ENCODE measurements around the gene CHRNA7. TPM values are rescaled to one million over a fixed set of nuclear protein-coding genes. Genes with fewer than 3 reads are reported as not detected.

Gene CHRNA7
- total RNA-seq, 4 donors from 2014 or later: 10.7 to 55.9 (median 38.2) TPM

DNA sequence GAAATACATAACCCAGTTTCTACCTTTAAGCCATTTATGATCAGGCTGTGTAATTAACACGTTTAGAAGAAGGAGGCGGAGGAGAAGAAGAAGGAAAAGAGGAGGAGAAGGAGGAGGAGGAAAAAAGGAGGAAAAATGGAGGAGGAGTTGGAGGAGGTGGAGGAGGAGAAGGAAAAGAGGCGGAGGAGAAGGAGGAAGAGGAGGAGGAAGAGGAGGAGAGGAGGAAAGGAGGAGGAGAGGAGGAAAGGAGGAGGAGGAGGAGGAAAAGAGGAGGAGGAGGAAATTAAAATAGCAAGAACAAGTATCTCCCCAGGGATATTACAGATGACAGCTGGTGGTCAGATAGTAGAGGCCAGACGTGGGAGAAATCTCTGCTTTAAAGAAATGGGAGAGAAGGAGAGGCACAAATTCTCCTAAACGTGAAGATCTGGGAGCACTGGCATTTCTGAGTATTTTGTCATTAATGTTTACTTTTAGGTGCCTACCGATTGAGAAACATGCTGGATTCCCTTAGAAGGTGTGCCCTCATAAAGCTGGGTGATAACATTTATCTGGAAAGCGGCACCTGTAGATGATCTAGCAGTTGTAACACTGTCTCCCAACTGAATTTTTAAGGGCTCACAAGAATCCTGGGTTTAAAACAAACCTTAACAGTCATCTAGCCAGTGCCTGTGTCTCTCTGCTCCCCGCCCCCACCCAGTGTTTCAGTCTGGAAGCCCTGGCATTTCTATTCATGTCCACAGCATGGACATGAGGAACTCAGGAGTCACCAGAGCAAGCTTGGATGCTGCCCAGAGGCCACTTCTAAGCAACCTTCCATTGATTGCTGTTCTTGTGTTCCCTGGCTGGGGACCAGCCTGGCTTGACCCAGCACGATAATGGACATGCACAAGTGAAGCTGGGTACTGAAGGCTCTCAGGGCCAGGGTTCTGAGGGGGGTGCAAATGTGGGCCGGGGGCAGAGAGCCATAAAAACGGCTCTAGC is 75.2 kb downstream of the CHRNA7 start:
- no peak for DNase-seq
- TF ChIP-seq, protein P1, sequence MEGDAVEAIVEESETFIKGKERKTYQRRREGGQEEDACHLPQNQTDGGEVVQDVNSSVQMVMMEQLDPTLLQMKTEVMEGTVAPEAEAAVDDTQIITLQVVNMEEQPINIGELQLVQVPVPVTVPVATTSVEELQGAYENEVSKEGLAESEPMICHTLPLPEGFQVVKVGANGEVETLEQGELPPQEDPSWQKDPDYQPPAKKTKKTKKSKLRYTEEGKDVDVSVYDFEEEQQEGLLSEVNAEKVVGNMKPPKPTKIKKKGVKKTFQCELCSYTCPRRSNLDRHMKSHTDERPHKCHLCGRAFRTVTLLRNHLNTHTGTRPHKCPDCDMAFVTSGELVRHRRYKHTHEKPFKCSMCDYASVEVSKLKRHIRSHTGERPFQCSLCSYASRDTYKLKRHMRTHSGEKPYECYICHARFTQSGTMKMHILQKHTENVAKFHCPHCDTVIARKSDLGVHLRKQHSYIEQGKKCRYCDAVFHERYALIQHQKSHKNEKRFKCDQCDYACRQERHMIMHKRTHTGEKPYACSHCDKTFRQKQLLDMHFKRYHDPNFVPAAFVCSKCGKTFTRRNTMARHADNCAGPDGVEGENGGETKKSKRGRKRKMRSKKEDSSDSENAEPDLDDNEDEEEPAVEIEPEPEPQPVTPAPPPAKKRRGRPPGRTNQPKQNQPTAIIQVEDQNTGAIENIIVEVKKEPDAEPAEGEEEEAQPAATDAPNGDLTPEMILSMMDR (IDR thresholded peaks at IDR 0.05): no peak
- TF ChIP-seq POLR2A (IDR thresholded peaks at IDR 0.05): no peak

DNA sequence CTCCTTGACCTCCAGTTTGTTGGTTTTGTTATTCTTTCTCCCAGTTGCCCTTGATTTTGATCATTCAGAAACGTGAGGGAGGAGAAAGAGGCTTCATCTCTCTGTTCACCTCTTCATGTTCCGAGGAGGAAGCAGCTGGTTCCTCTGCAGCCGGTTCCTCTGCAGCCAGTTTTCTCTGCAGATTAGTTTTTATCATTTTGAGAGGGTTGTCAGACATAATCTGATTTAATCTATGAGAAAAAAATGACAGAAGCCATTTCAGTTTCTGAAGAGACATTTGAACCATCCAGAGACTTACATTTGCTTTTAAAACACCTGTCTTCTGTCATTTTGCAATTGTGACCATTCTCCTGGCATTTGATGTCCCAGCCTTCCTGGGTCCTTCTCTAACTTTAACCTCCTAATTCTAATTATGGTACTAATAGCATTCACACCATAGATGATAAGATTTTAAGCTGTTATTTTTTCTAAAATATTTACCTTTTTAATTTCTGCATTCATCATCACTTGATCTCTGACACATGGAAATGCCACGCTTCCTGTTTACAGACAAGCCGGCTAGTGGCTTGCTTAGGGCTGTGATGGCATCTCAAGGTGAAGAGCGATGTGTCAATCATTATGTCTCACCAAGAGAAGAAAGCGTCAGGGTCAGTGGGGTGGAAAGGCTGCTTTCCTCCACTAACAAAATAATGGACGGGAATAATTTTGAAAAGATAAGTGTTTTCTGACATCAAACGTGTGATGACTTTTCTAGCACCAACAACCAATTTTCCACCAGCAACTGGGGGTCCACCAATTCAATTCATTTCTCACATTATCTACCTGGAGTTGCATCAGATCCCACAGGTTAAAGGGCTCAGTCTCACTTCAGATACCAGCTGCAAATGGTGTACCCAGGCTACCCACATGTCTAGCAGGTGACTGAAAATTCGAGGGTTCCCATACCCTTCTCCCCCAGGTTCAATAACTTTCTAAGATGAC is 76.4 kb downstream of the CHRNA7 start:
- no peak for DNase-seq
- Histone ChIP-seq H3K27me3 (no peaks in the 10 kb centered on the region), H3K4me3 (no peak overlapping the region), H3K36me3 (no peaks in the 10 kb centered on the region), H3K27ac (no peak overlapping the region), H3K9me3 (no peaks in the 10 kb centered on the region), H3K4me1 (no peaks in the 10 kb centered on the region)
- no peak for TF ChIP-seq POLR2A (IDR thresholded peaks at IDR 0.05)
- TF ChIP-seq, protein P1 (IDR thresholded peaks at IDR 0.05): no peak

More for the DNA sequence above, 75.2 kb downstream of the CHRNA7 start:
- Histone ChIP-seq H3K36me3 (no peaks in the 10 kb centered on the region), H3K27me3 (no peaks in the 10 kb centered on the region), H3K4me1 (no peaks in the 10 kb centered on the region), H3K27ac (no peak overlapping the region), H3K4me3 (no peak overlapping the region), H3K9me3 (no peaks in the 10 kb centered on the region)

DNA sequence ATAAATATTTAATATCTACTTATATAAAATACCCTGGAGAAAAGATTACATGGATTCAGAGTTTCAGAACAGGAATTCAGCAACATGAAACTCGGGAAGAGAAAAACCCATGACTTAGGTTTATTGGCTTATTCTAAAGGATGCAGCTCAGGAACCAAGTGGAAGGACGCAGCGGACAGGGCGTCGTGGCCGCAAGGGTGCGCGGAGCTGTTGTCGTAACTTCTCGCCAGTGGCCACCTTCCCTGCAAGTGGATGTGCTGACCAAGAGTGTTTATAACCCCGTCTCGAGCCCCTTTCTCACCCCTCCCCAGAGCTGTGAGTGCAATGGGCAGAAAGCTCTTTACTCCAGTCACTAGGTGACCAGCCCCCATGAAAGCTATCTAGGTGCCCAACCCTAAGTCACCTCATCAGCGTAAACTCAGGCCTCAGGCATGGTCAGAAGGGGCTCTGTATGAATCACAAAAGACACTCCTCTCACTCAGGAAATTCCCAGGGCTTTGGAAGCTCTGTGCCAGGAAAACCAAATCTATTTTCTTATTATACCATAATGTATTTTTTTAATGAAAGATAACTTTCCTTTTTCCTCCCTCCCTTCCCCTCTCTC is 77.3 kb downstream of the CHRNA7 start:
- Histone ChIP-seq H3K4me3 (no peak overlapping the region), H3K36me3 (peaks cover 0 to 7% (median 0%) of the 10 kb centered on the region in 3 donors), H3K27me3 (no peaks in the 10 kb centered on the region), H3K9me3 (no peaks in the 10 kb centered on the region), H3K27ac (no peak overlapping the region), H3K4me1 (no peaks in the 10 kb centered on the region)
- TF ChIP-seq, protein P1 (IDR thresholded peaks at IDR 0.05): no peak
- no peak for TF ChIP-seq POLR2A (IDR thresholded peaks at IDR 0.05)
- DNase-seq: no peak

DNA sequence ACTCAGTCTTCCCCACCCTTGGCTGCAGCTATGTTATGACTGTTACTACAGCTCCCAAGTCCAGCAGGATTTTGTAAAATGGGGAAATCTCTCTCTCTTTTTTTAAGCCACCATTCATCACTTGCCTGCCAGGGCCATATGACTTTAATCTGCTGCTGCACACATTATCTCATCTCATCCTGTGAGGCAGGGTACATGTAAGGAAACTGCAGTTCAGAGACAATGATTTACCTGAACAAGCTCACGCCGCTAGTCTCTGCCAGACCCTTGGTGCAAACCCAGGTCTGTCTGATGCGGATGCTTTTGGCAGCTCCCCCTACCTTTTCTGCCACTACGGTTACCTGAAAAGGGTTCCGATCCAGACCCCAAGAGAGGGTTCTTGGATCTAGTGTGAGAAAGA is 78.3 kb downstream of the CHRNA7 start:
- TF ChIP-seq POLR2A (IDR thresholded peaks at IDR 0.05): no peak
- TF ChIP-seq, protein P1 (IDR thresholded peaks at IDR 0.05): no peak
- Histone ChIP-seq H3K27ac (no peak overlapping the region), H3K4me3 (no peak overlapping the region), H3K36me3 (peaks cover 0 to 8% (median 0%) of the 10 kb centered on the region in 3 donors), H3K4me1 (no peaks in the 10 kb centered on the region), H3K9me3 (no peaks in the 10 kb centered on the region), H3K27me3 (no peaks in the 10 kb centered on the region)
- no peak for DNase-seq

DNA sequence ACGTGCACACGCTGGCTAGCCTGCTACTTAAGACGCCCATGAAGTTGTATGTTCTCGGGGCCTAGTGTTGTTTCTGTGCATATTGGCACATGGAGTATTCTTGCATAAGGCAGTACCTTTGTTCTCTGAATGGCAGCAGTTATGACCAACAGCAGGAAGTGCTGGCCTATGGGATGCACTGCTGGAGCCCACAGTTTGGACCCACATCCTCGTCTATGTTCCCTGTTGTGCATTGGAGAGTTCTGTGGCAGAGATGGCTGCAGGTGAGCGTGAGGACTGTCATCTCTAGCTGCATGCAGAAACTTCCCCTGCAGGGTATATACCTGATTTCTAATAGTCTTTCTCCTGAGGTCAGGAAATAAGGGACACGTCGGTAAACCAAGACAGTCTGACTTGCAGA is 81.8 kb downstream of the CHRNA7 start:
- Histone ChIP-seq H3K36me3 (peaks cover 0 to 8% (median 0%) of the 10 kb centered on the region in 3 donors), H3K4me1 (no peaks in the 10 kb centered on the region), H3K27ac (no peak overlapping the region), H3K27me3 (no peaks in the 10 kb centered on the region), H3K9me3 (no peaks in the 10 kb centered on the region), H3K4me3 (no peak overlapping the region)
- TF ChIP-seq POLR2A (IDR thresholded peaks at IDR 0.05): no peak
- TF ChIP-seq, protein P1 (IDR thresholded peaks at IDR 0.05): no peak
- no peak for DNase-seq

Measured in Peyer's patch (tissue), 4 donors.